ENCODE results near the gene INTS6. TPM values are rescaled to one million over a fixed set of nuclear protein-coding genes. Genes with fewer than 3 reads are reported as not detected.

The INTS6 gene
- total RNA-seq, 1 experiment from 2014 or later: 45.5 TPM

GRCh38 chr13:51311957-51312520, 140.8 kb downstream of the INTS6 start:
- intact Hi-C loops (cut with micrococcal nuclease; ENCODE audit: unreplicated experiment): no loop called here
- Histone ChIP-seq H4K20me1 (ENCODE audit: insufficient read depth) (no peaks in the 10 kb centered on the region), H3K9me2 (ENCODE audit: insufficient read depth) (no peaks in the 10 kb centered on the region), H3K27me3 (ENCODE audit: insufficient read depth, low read depth) (peaks cover 39% of the 10 kb centered on the region), H3F3A (ENCODE audit: insufficient read depth, low read depth) (no peaks in the 10 kb centered on the region), H2AFZ (no peak overlapping the region), H3K4me1 (replicated peaks; ENCODE audit: insufficient read depth) (no peaks in the 10 kb centered on the region), H3K9me3 (ENCODE audit: insufficient read depth, low read depth) (no peaks in the 10 kb centered on the region), H3K4me3 (no peak overlapping the region), H3K4me2 (no peak overlapping the region), H3K36me3 (ENCODE audit: low read depth) (no peaks in the 10 kb centered on the region), H3K27ac (no peak overlapping the region), H3K79me2 (ENCODE audit: low read depth) (no peaks in the 10 kb centered on the region)
- BruUV-seq (replicated peaks): no TSS peak
- DNase-seq: no peak
- POLR2A ChIA-PET (ENCODE audit: unreplicated experiment): no interaction called here
- CTCF ChIA-PET: no interaction called here
- TF ChIP-seq EZH2 (IDR thresholded peaks at IDR 0.05; ENCODE audit: low read depth) (no peak), CTCF (conservative IDR thresholded peaks at IDR 0.05) (no peak)

Small RNA genes within 50 kb of the gene (microRNA-seq; reads per million reads assigned to microRNA genes)
- gene MIR5693 (ENCODE audit: borderline number of aligned reads, borderline replicate concordance): not detected

Other genes with a start within 250 kb of the INTS6 start
- not detected in 2 replicates for gene FAM124A, start 230.6 kb downstream of the INTS6 start, total RNA-seq (2021)
- gene SERPINE3, start 113.3 kb downstream of the INTS6 start, total RNA-seq (2021): not detected in 2 replicates
- gene WDFY2, start 131.4 kb upstream of the INTS6 start, total RNA-seq (2021): 14.1 and 14.3 TPM in 2 replicates